ENCODE data around the gene AVPI1. TPM values are rescaled to one million over a fixed set of nuclear protein-coding genes. Genes with fewer than 3 reads are reported as not detected.

Gene AVPI1
- total and polyA plus RNA-seq, 2 of the 13 experiments (the other 11 are each of a cell fraction or from before 2014, with no cell fraction given), result 39.8 to 61.2 TPM

- TF ChIP-seq HNF1B (CRISPR knock-in tag; IDR thresholded peaks at IDR 0.05) (no peak), E2F2 (CRISPR knock-in tag; IDR thresholded peaks at IDR 0.05; ENCODE audit: borderline replicate concordance) (no peak), SNAPC5 (CRISPR knock-in tag; IDR thresholded peaks at IDR 0.05; ENCODE audit: borderline replicate concordance) (no peak), ZMYM4 (CRISPR knock-in tag; IDR thresholded peaks at IDR 0.05) (no peak), ZNF800 (CRISPR knock-in tag; IDR thresholded peaks at IDR 0.05) (no peak), TMF1 (CRISPR knock-in tag; IDR thresholded peaks at IDR 0.05; ENCODE audit: low read depth) (no peak; the same call in 1 of the 2 replicates), REPIN1 (CRISPR knock-in tag; IDR thresholded peaks at IDR 0.05; ENCODE audit: borderline replicate concordance, low read depth) (no peak), NCOA1 (CRISPR knock-in tag; IDR thresholded peaks at IDR 0.05) (no peak), HMG20A (CRISPR knock-in tag; IDR thresholded peaks at IDR 0.05; ENCODE audit: borderline replicate concordance) (peak; percentile 27; the same call in 1 of the 2 replicates), ZMYM3 (CRISPR knock-in tag; IDR thresholded peaks at IDR 0.05) (no peak), ZFP62 (CRISPR knock-in tag; IDR thresholded peaks at IDR 0.05) (no peak), THRA (CRISPR knock-in tag; IDR thresholded peaks at IDR 0.05; ENCODE audit: borderline replicate concordance) (no peak; the same call in 1 of the 2 replicates), EHMT2 (IDR thresholded peaks at IDR 0.05; ENCODE audit: borderline replicate concordance, low read depth, low read length) (no peak), SIN3A (IDR thresholded peaks at IDR 0.05; ENCODE audit: borderline replicate concordance, low read depth, low read length) (no peak), MAZ (IDR thresholded peaks at IDR 0.05; ENCODE audit: borderline replicate concordance, low read depth, low read length) (no peak), MAZ (CRISPR knock-in tag; IDR thresholded peaks at IDR 0.05; ENCODE audit: low read depth) (no peak), DDIT3 (CRISPR knock-in tag; IDR thresholded peaks at IDR 0.05) (no peak), ZMAT5 (CRISPR knock-in tag; IDR thresholded peaks at IDR 0.05; ENCODE audit: borderline replicate concordance, low read depth) (no peak), MXI1 (IDR thresholded peaks at IDR 0.05; ENCODE audit: borderline replicate concordance, low read depth, low read length) (no peak), ZNF484 (CRISPR knock-in tag; IDR thresholded peaks at IDR 0.05; ENCODE audit: borderline replicate concordance, low read depth) (no peak), ZSCAN12 (CRISPR knock-in tag; IDR thresholded peaks at IDR 0.05) (no peak), TCF7 (IDR thresholded peaks at IDR 0.05; ENCODE audit: low read depth) (peak; percentile 70; the same call in 1 of the 2 replicates)
Measured at GRCh38 chr10:97684866-97685394, 2.1 kb downstream of the AVPI1 start (continued).

Measured in HepG2 (cell line).